Measurements from ENCODE around the gene COX20. TPM values are rescaled to one million over a fixed set of nuclear protein-coding genes. Genes with fewer than 3 reads are reported as not detected.
A peak's percentile ranks its signal among the peaks of the same experiment; 100 is the strongest.

The COX20 gene
- total RNA-seq, 2 donors from 2014 or later: 23.5 to 28.1 TPM

DNA sequence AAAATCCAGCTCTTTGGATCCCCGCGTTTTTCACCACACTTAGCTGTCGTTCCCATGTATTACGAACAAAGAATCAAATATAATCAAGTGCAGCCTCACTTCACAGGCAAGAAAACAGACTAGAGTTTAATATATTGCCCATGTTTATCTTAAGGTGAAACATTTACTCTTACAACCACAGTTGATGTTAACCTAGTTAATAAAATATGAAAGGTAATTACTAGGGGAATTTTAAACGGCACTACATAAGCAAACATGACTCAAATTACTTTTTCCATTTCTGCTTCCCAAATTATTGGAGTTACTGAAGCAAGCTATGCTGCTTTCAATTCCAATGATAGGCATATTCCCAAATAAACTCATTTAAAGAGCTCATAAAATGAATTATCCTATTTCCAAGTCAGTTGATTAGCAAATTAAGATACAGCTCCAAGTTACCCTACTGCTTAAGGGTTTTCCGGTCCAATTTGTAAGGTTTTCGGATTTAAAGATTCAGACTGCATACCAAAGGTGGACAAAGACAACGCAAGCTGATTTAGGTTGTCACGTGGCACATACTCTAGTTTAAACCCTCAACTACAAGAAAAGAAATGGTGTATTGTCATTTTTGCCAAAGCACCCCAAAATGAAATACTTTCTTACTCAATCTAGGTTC lies 5.9 kb downstream of the COX20 start:
- peaks cover 16 to 48% of the 10 kb centered on the region in 2 donors for H3K36me3 Mint-ChIP-seq
- peaks cover 3 to 4% of the 10 kb centered on the region in 2 donors for H3K9me3 Mint-ChIP-seq
- ATAC-seq (no peak), DNase-seq (ENCODE audit: low spot score in 2 of 2) (no peak)
- H3K27ac Mint-ChIP-seq: peak overlapping the region in 1 of 2 donors; percentile 93

DNA sequence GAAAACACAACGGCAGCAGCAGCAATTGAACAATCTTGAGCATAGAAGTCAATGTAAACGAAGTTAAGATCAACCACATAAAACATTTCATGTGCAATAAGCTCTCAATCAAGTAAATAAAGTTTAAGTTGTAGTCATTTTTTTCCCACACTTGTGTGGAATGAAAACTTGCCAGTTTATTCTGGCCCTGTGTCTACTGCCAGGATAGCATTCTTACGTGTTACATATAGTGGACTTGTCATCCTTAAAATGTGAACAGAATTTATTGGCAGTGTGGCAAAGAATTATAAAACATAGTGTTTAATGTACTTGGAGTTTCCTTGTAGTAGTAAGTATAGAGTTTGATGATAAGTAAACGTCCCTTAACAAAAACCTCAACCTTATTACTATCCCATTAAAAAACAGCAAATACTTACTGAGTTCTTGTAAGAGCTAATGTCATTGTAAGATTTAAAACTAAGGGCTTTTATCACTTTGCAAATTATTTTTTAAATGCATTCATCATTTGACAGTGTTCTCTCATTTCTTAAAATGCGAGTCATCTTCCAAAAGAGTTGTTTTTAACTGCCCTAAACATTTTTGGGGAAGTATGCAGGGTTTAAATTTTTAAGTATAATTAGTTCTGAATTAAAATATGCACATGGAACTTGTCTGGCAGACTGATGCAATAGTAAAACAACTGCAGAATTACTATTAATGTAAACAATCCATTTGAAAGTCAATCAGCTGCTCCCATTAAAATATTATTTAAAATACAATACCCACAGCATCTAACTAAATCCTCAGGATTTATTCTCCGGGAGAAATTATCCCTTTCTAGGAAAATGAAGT lies 7.9 kb downstream of the COX20 start:
- DNase-seq (ENCODE audit: low spot score in 2 of 2) (no peak), ATAC-seq (no peak)
- Mint-ChIP-seq H3K27ac (peak overlapping the region in 1 of 2 donors; percentile 62), H3K9me3 (peaks cover 1 to 2% of the 10 kb centered on the region in 2 donors), H3K36me3 (peaks cover 20 to 41% of the 10 kb centered on the region in 2 donors)

DNA sequence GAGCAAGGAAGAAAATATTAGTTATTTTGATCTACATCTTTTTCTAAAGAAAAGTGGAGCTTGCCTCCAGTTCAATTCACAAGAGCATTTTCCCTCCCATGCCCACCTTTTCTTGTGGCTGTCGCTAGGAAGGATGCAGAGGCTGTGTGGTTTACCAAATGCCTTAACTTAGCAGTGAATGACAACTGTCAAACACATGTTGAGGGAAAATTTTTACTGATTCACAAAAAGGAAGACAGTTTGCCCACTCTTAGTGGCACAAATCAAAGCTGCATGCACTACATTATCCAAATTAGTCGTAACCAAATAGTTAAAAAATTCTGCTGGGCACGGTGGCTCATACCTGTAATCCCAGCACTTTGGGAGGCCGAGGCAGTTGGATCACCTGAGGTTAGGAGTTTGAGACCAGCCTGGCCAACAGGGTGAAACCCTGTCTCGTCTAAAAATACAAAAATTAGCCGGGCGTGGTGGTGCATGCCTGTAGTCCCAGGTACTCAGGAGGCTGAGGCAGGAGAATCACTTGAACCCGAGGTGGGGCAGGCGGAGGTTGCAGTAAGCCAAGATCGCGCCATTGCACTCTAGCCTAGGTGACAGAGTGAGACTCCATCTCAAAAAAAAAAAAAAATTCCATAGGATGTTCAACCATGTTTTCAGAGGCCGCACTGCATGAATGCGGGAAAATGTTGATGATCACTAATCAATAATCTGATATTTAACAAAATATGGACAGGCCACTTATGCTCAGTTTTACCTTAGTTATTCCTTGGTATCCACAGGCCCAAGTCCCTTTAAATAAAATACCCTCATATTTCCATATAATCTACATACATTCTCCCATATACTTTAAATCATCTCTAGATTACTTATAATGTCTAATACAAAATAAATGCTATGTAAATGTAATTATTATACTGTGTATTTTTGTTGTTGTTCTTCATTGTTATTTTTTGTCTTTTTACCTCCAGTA lies 9.0 kb downstream of the COX20 start:
- peaks cover 26 to 42% of the 10 kb centered on the region in 2 donors for H3K36me3 Mint-ChIP-seq
- H3K9me3 Mint-ChIP-seq: no peaks in the 10 kb centered on the region
- H3K27ac Mint-ChIP-seq: peak overlapping the region in 1 of 2 donors; percentile 29
- ATAC-seq (peak in 1 of 2 donors; percentile 28), DNase-seq (ENCODE audit: low spot score in 2 of 2) (no peak)

DNA sequence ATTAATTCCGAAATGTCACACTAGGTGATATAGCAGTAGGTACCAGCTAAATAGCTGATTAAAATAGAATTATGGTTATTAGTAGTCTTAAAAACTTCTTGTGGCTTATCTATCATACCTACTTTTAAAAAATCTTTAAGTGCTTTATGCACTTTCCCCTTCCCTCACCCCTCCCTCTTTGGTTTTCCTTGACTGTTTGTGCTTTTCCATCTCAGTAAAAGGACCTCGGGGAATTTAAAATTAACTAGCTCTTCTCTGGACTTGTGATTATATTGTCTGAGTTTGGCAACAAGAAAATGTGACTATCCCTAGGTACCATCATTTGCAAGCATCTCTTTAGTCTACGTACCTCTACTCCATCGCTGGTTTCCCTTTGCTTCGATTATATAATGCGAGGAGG lies 11.2 kb downstream of the COX20 start:
- Mint-ChIP-seq H3K9me3 (no peaks in the 10 kb centered on the region), H3K36me3 (peaks cover 26 to 55% of the 10 kb centered on the region in 2 donors), H3K27ac (no peak overlapping the region)
- ATAC-seq (peak in 1 of 2 donors; percentile 5), DNase-seq (ENCODE audit: low spot score in 2 of 2) (no peak)

DNA sequence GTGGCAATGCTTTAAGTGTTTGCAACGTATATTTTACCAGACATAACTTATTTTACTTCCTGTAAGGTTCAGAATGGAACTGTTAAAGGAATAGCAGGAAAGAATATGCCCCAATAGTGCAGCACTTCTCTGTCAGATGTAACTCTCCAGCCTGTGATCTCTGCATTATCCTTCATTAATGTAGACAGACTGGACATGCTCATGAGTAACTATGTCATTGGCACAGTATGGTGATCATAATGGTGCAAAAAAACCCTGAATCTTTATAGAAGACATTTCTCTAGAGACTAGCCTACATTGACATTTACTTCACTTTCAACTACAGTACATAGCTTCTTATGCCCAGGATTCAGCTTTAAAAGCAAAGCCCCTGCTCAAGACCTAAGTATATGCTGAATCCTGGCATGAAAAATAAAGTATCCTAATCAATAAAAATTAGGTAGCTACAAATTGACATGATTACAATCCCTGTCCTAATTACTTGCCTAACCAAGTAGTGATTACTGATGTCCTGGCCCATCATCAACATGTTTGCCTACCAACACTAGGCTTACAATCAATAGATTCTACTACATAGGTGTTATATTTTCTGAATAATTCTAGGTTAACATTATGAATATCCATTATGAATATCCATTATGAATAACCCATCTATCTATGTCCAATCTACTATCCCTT lies 13.9 kb downstream of the COX20 start:
- Mint-ChIP-seq H3K9me3 (no peaks in the 10 kb centered on the region), H3K36me3 (peaks cover 31 to 68% of the 10 kb centered on the region in 2 donors), H3K27ac (peak overlapping the region in 1 of 2 donors; percentile 77)
- no peak for DNase-seq (ENCODE audit: low spot score in 2 of 2)
- ATAC-seq: no peak

DNA sequence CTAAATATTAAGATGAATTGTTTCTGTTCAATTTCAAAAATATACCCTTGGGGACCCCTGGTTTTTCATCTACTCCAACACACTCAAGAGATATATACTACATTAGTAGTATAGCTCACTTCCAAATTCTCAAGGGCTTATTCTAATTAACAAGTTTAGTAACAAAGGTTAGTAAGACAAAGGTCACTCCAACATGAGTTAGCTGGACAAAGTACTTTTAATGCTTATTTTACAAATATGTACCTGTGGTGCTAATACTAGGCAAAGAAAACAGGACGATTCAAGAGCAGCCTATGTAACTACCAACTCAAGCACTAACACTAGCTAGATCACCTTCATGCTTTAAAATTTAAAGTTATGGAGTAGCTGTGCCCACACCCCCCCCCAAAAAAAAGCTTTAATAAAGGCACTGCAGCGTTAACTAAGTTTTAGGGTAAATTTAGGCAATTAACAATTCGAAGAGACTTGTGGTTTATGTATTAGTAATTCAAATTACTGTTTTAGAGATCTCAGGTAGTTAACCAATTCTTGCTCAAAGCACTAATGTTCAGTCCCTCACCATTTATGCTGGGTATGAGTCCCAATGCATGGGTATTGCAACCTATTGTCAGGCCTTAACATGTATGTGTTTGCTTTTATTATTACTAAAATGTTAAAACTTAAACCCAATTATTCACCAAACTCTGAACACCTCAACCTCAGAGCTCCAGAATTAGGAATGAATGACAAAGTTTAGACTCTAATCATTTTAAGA lies 14.8 kb downstream of the COX20 start:
- Mint-ChIP-seq H3K27ac (peak overlapping the region in 1 of 2 donors; percentile 97), H3K9me3 (no peaks in the 10 kb centered on the region), H3K36me3 (peaks cover 31 to 70% of the 10 kb centered on the region in 2 donors)
- ATAC-seq: no peak
- no peak for DNase-seq (ENCODE audit: low spot score in 2 of 2)

DNA sequence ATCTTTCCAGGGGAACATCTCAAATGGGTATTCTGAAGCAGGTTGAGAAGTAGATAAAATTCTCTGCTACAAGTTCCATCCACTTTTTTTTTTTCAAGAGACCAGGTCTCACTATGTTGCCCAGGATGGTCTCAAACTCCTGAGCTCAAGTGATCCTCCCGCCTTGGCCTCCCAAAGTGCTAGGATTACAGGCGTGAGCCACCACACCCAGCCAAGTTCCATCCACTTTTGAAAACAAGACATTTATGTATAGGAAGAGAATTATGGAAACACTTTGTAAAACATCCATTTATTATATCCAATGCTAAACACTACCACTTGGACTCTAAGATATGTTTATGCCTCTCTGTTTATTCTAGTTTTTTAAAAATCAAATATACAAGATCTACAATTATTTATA lies 15.4 kb downstream of the COX20 start:
- Mint-ChIP-seq H3K27ac (peak overlapping the region in 1 of 2 donors; percentile 97), H3K9me3 (no peaks in the 10 kb centered on the region), H3K36me3 (peaks cover 36 to 70% of the 10 kb centered on the region in 2 donors)
- DNase-seq (ENCODE audit: low spot score in 2 of 2): no peak
- ATAC-seq: no peak

DNA sequence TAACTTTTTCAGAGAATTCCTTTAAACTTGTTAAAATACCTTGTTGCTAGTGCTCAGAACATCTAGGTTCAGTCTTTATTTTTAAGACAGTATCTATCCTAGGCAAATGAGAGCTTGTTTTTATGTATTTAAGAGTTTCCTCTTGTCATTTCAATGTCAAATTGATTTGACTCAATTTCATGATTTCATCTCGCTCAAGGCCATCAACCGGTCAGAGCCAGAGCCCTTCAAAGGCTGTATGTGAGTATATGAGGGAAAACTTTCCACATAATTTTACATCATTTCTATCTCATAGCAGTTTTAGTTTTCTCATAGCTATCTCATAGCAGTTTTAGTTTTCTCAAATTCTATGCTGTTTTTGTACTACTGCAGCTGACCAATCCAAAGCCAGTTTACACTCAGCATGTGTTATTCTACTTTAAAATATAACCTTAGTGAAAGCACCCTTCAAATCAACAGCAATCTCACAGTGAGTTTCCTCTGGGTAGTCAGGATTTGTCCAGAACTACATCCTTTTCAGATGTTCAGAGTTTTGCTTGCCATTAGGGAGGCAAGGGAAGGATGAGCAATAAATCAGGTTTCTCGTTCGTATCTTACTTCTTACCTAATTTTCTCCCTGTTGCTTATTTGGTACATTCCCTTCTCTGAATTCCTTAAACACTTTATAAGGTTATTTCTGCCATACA lies 16.2 kb downstream of the COX20 start:
- ATAC-seq (peak; percentile 23 to 50), DNase-seq (ENCODE audit: low spot score in 2 of 2) (no peak)
- Mint-ChIP-seq H3K36me3 (peaks cover 36 to 70% of the 10 kb centered on the region in 2 donors), H3K27ac (peak overlapping the region; percentile 31 to 97), H3K9me3 (no peaks in the 10 kb centered on the region)

DNA sequence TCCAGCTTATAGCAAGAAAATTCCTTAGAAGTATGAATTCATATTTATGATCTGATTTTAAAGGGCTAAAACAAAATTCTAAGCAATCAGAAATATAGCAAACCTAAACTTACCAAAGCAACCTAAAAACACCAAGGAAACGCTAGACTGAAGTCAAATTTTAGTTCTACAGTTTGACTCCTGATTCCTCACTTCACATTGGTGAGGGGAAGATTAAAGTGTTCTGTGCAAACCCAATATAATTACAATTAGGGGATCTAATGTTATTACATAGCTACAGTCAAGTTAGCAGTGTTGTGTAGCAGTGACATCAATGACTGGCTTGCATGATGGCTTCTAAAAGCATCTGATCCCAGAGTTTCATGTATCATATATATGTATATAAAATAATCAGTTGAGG lies 17.2 kb downstream of the COX20 start:
- no peak for DNase-seq (ENCODE audit: low spot score in 2 of 2)
- H3K9me3 Mint-ChIP-seq: no peaks in the 10 kb centered on the region
- ATAC-seq: no peak
- peaks cover 37 to 76% of the 10 kb centered on the region in 2 donors for H3K36me3 Mint-ChIP-seq
- peak overlapping the region; percentile 31 to 97 for H3K27ac Mint-ChIP-seq

DNA sequence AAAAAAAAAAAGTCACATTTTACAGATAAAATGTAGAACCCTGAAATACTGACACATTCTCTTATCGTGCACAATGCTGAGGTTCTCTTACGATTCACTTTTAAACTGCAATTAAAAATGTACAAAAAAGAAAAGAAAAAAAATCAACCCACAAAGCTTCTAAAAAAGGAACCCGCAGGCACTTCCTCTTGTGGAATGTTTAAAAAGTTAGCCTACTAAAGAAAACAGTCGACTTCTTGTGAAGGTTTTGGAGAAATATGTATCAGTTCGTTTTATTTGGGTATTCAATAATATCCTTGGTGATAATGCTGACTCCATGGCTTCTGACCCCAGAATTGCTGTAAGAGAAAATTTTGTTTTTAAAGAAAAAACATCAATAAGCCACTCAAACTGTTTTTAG lies 18.7 kb downstream of the COX20 start:
- Mint-ChIP-seq H3K27ac (peak overlapping the region in 1 of 2 donors; percentile 8), H3K36me3 (peaks cover 35 to 79% of the 10 kb centered on the region in 2 donors)
- ATAC-seq: no peak

DNA sequence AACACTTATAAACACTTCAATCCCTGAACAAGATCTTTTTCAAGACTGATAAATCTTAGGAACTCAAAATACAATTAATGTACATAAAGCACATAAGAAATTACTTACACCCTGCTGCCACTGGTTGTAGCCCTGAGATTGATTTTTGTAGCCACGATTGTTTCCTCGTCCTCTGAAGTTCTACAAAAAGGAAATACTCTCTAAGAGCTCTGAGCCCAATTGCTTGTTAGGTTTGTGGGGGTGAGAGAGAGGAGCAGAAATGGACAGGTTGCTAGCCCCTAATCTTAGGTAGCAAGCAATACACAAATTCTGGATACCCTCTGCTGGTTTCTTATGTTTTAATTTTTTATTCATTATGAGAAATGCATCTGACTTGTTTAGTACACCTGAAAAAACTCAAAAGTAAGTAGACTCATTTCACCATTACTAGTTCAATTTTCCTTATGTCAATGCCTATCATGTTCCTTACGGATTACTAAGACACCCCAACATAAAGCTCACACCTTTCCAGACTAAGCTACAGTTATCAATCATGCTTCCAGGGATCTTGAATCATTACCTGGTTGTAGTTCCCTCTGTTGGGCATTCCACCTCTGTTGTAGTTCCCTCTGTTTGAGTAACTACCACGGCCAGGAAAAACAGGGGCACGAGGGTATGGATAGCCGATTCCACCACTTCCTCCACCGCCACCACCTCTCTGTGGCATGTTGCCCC lies 19.6 kb downstream of the COX20 start:
- peaks cover 38 to 80% of the 10 kb centered on the region in 2 donors for H3K36me3 Mint-ChIP-seq
- ATAC-seq (no peak), DNase-seq (ENCODE audit: low spot score in 2 of 2) (no peak)
- no peaks in the 10 kb centered on the region for H3K9me3 Mint-ChIP-seq
- peak overlapping the region in 1 of 2 donors; percentile 80 for H3K27ac Mint-ChIP-seq

More for the DNA sequence above, 18.7 kb downstream of the COX20 start:
- no peak for DNase-seq (ENCODE audit: low spot score in 2 of 2)
- H3K9me3 Mint-ChIP-seq: no peaks in the 10 kb centered on the region

DNA sequence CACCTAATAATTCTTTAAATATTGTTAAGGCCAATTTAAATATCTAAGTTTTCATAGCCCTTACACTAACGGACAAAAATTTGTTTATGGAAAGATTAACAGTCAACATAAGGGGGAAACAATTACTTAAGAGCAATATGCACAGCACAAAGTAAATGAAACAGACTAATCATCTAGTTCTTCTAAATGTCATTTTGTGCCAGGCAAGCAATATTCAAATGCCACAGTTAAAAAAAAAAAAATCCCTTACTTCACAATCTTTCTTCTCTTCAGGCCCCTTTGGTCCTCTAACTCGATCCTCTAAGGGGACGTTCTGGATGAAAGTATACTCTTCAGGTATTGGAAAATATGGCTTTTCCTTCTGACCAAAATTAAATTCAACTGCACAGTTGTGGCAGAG lies 22.3 kb downstream of the COX20 start:
- no peak for ATAC-seq
- Mint-ChIP-seq H3K36me3 (peaks cover 57 to 91% of the 10 kb centered on the region in 2 donors), H3K27ac (peak overlapping the region; percentile 60 to 91), H3K9me3 (no peaks in the 10 kb centered on the region)
- DNase-seq (ENCODE audit: low spot score in 2 of 2): no peak

DNA sequence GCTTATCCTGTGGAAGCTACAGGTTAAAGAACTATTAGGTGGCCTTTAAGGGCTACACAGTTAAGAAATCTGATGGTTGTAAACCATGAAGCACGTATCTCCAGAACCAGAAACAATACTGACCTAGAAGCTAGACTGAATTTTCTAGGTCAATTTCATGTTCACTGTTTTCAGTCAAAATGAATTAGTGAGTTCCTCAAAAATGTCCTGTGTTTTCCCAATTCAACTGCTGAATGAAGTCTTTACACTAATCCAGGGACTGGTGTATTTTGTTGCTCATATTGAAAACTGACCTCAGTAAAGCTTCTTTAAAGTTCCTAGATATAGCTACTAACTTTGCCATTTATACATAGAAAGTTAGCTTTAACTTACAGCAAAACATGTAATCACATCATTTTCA lies 22.9 kb downstream of the COX20 start:
- Mint-ChIP-seq H3K36me3 (peaks cover 58 to 93% of the 10 kb centered on the region in 2 donors), H3K27ac (peak overlapping the region; percentile 60 to 91), H3K9me3 (no peaks in the 10 kb centered on the region)
- no peak for DNase-seq (ENCODE audit: low spot score in 2 of 2)
- ATAC-seq: no peak

DNA sequence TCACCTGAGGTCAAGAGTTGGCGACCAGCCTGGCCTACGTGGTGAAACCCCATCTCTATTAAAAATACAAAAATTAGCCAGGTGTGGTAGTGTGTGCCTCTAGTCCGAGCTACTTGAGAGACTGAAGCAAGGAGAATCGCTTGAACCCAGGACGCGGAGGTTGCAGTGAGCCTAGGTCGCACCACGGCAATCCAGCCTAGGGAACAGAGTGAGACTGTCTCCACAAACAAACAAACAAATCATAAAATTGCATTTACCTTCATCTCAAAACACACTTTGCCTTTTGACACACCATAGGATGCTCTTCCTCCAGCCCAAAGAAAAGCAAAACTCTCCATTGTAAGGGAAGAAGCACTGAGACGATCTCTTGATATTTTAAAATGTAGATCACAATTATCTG lies 24.6 kb downstream of the COX20 start:
- Mint-ChIP-seq H3K9me3 (no peaks in the 10 kb centered on the region), H3K27ac (peak overlapping the region in 1 of 2 donors; percentile 88), H3K36me3 (peaks cover 69 to 83% of the 10 kb centered on the region in 2 donors)
- ATAC-seq: no peak
- no peak for DNase-seq (ENCODE audit: low spot score in 2 of 2)

Data from activated naive CD4-positive, alpha-beta T cell treated with anti-CD3 and anti-CD28 coated beads, Interleukin-2, amount 50 U/mL, for 72 hours (primary cell).